ENCODE measurements around the gene BRIP1. TPM values are rescaled to one million over a fixed set of nuclear protein-coding genes. Genes with fewer than 3 reads are reported as not detected.

Gene BRIP1
- polyA plus RNA-seq, 1 of the 3 experiments (the other 2 are of a cell fraction): 2.0 TPM

GRCh38 chr17:61880589-61881102 lies 17.3 kb upstream of the BRIP1 start:
- WGBS (ENCODE audit: low lambda C conversion rate): 97% methylated on average over 4 of the region's 4 CpGs
- ChIA-PET POLR2A (no interaction called here), CTCF (no interaction called here)
- Histone ChIP-seq H3K27me3 (ENCODE audit: insufficient read depth) (no peaks in the 10 kb centered on the region), H3K79me2 (ENCODE audit: insufficient read depth) (no peaks in the 10 kb centered on the region), H3K36me3 (replicated peaks in 1 of 2; ENCODE audit: control insufficient read depth in 1 of 2, insufficient read depth in 2 of 2, low read length in 1 of 2) (peaks cover 19 to 75% of the 10 kb centered on the region in 2 experiments), H3K4me3 (ENCODE audit: low read depth in 2 of 2, low read length in 1 of 2) (no peak overlapping the region), H3K4me2 (no peak overlapping the region), H3K9me2 (no peaks in the 10 kb centered on the region), H3K4me1 (ENCODE audit: control insufficient read depth in 1 of 2, insufficient read depth in 2 of 2, low read depth in 1 of 2, low read length in 1 of 2) (no peaks in the 10 kb centered on the region), H2AFZ (ENCODE audit: low read depth) (no peak overlapping the region), H3K9me3 (no peaks in the 10 kb centered on the region), H4K20me1 (ENCODE audit: insufficient read depth) (no peaks in the 10 kb centered on the region), H3K27ac (ENCODE audit: low read depth in 2 of 2, low read length in 1 of 2) (no peak overlapping the region), H3K9ac (no peak overlapping the region), H3F3A (replicated peaks; ENCODE audit: insufficient read depth) (peaks cover 1% of the 10 kb centered on the region)
- no peak for TF ChIP-seq MXI1 (IDR thresholded peaks at IDR 0.05; ENCODE audit: low read depth, low read length)
- TF ChIP-seq NRF1 (IDR thresholded peaks at IDR 0.05; ENCODE audit: low read depth, low read length): no peak
- TF ChIP-seq YY1 (IDR thresholded peaks at IDR 0.05; ENCODE audit: low read depth): no peak
- TF ChIP-seq PBX3 (IDR thresholded peaks at IDR 0.05): no peak
- TF ChIP-seq USF1 (IDR thresholded peaks at IDR 0.05; ENCODE audit: borderline replicate concordance, low read depth): no peak
- no peak for TF ChIP-seq IRF3 (IDR thresholded peaks at IDR 0.05; ENCODE audit: low read depth, low read length)
- no peak for TF ChIP-seq FOSL2 (IDR thresholded peaks at IDR 0.05; ENCODE audit: borderline replicate concordance, low read depth)
- no peak for TF ChIP-seq CTCF (IDR thresholded peaks at IDR 0.05)
- no peak for TF ChIP-seq SIN3A (IDR thresholded peaks at IDR 0.05; ENCODE audit: borderline replicate concordance, low read depth, low read length)
- no peak for TF ChIP-seq USF2 (IDR thresholded peaks at IDR 0.05; ENCODE audit: borderline replicate concordance, low read depth, low read length)
- no peak for TF ChIP-seq NFIC (IDR thresholded peaks at IDR 0.05; ENCODE audit: borderline replicate concordance)
- no peak for TF ChIP-seq ELF1 (IDR thresholded peaks at IDR 0.05)
- TF ChIP-seq RCOR1 (IDR thresholded peaks at IDR 0.05; ENCODE audit: low read length): no peak
- no peak for TF ChIP-seq TCF12 (IDR thresholded peaks at IDR 0.05)
- no peak for TF ChIP-seq TEAD4 (IDR thresholded peaks at IDR 0.05; ENCODE audit: borderline replicate concordance, insufficient read depth)
- DNase-seq: no peak

Data from SK-N-SH (cell line).